CD4-positive, alpha-beta T cell treated with Interleukin-4 for 1 hour (primary cell): Measurements from ENCODE around the gene NISCH.
A peak's percentile ranks its signal among the peaks of the same experiment; 100 is the strongest.

Experiments used
- DNase-seq, 2 donors: peaks; one replicate each; pipeline ENCODE4 v3.0.0-alpha.2; 2020 to 2022

NISCH gene

DNA sequence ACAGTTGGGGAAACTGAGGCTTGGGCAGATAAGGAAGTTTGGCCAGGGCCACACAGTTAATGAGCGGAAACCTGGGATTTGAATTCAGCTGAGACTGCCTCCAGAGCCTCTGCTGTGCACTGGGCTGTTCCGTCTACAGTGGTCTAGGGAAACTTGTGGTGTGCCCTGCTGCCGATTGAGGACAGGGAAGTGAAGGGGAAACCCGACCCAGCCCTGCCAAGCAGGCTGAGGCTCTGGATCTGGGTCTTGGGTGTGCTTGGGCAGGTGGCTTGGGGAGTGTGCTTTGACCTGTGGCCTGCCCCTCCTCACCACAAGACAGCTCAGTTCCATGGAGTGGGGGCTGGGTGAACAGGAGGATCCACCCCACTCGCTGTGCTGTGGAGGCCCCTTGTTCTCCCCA lies 17.6 kb downstream of the NISCH start:
- DNase-seq: no peak

DNA sequence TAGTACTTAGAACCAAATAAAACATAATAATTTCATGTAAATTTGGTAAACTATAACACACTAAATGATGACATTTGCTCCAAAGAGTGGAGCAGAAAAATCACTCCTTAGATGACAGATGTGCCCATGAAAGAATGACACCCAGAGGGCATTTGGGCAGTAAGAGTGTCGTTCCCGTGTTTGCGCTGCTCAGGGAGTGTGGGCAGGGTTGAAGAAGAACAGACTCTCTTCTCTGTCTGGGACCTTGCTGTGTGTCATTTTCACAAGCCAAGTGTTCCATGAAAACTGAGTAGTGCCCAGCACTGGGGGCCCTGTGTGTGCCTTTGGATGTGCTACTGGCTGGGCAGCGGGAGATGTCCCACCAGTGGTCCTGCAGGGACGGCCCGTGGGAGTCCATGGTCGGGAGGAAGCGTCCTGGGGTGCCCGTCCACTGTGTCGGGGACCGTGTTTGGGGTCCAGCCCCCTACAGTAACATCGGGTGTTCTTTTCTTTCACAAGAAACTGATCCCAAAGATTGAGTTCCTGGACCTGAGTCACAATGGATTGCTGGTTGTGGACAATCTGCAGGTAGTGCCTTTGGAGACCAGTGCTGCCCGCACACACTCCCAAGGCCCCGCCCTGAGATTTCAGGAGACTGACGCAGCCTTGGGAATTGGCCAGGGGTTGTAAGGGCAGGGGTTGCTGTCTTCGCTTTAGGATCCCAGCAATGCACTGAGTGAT lies 21.8 kb downstream of the NISCH start:
- DNase-seq: no peak

DNA sequence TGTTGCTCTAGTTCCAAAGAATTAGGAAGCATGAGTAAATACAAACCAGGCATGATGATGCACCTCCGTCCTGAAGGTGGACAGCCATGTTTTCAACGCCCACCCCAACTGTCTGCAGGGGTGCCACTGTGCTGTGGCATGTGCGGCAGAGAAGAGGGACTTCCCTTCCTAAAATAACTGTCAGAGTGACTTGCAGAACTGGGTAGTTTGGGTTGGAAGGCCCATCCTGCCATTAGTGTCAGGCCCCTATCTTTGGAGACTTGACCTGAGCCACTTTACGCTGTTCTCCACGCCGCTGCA lies 22.3 kb downstream of the NISCH start:
- no peak for DNase-seq

DNA sequence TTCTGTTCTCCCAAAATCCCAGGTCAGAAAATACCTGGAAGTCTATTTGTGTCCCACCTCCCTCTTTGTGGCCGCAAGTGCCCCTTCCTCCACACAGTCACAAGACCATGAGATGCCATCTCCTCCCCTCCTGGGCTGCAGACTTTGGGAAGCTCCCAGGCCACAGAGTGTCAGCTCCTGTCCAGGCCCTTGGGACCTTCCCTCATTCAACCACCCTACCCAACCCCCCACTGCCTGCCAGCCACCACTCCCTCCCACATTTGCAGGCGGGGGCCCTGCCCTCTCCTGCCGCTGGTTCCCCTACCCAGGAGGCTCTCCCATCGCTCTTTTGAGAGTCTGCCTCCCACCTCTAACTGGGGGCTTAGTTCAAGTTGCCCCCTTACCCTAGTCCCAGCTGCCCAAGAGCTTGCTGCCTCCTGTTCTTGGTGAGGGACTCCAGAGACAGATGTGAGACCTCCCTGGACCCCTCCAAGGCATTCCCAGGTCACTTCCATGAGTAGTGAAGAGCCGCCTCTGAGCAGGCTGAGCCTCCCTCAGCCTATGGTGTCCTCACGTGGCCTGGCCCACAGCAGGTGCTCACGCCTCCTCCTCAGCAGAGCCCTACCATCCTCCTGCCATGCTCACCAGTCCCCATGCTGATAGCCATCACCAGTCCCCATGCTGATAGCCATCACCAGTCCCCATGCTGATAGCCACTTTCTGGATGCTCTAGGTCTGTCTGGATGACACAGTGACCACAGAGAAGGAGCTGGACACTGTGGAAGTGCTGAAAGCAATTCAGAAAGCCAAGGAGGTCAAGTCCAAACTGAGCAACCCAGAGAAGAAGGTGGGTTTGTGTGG lies 23.9 kb downstream of the NISCH start:
- DNase-seq: no peak

DNA sequence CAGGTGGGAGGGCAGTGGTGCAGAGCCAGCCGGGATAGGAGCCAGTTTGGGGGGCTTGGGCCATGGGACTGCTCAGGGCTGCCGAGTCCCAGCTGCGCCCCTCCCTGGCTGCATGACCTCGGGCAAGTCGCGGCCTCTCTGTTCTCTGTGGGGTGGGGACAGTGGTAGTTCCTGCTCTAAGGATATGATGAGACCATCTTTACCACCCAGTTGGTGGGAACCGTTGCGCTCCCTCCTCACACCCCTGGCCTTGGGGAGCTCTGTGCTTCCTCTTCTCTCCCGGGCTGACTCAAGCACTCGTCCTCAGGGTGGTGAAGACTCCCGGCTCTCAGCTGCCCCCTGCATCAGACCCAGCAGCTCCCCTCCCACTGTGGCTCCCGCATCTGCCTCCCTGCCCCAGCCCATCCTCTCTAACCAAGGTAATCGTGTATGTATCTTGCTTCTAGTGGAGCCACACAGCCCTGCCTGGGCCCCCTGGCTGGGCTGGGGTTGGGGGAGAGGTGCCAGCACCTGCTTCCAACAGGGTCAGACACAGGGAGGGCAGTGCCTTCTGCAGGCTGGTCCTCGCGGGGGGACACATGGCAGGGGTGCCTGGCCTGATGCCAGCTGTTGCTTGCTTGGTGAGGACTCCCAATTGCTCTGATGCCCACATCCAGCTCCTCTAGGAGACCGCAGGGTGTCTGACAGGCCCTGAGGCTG lies 24.6 kb downstream of the NISCH start:
- no peak for DNase-seq

DNA sequence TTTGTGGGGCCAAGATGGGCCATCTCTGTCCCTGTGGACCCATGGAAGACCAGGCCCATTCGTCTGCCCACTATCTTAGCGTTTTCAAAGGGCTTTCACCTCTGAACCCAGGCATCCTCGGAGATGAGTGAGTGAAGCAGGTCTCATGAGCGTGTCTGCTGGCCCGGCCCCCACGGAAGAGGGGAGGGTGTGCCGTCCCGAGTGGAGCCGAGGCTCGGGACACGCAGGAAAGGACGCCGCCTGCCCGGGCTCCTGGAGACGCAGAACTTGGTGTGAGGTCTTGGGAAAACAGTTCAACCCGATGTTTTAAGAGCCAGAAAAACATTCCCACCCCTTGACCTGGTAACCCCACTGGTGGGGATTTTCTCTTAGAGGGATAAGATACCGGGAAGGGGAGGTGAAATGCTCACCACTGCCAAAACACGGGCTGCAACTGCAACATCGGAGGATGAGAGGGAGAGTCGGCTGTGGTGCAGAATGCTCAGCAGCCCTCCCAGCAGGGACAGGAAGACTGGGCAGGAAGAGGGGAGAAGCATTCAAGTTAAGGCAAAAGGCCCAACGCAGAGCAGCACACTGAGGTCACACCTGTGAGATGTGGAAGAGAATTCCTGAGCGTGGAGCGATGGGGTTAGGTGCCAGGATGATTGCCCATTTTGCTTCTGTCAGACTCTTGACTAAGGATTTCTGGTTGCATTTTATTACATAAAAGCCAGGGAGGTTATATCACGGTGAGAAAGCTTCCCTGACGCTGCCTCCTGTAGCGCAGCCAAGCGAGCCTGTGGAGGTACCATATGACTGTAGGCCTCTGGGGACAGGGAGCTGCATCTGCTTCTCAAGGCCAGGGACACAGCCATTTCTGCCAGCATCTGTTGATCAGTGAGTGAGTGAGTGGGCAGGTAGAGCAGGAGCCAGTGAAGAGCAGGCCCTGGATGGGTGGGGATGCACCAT lies 25.6 kb downstream of the NISCH start:
- no peak for DNase-seq

DNA sequence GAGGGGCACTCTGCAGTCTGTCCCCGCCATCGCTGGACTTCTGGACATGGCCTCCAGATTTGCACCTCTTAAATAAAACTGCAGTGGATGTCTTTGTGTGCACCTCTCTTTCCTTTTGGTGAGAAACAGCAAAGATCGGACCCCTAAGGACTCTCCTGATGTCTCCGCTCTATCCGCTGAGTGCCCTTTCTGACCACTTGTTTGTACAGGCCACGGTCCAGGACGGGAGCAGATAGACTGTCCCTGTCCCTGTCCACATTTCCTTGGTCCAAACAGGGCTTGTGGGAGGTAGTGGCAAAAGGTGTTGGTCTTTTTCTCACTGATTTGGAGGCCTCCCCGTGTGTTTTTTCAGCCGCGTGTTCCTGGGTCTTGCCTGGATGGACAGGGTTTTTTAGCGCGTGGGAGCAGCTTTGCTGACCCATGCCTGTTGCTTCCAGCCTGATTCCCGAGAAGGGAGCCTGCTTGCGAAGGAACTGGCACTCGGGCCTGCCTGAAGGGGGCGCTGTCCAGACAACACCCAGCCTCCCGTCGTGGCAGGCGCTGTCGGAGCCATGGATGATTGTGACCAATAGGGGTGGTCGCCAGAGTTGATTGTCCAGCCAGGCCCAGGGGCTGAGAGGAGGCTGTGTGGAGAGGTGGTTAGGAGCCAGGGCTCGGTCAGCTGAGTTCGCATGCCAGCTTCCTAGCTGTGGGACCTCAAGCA lies 26.6 kb downstream of the NISCH start:
- DNase-seq: no peak

DNA sequence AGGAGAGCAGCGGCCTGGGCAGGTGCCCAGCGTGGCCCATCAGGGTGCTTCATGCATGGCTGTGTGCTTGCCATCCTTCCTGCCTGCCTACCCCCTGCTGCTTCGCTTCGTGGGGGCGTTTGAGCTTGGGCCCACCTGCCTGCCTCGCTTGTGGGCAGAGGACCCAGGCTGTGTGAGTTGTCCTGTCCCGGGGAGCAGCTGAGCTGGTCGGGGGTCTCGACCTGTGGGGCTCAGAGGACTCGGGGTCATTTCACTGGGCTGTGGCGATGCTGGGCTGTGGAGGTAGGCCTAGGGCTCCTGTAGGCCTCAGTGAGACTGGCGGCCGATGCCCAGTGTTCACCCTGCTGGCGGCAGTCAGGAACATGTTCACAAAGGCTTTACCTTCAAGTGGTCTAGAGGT lies 27.7 kb downstream of the NISCH start:
- DNase-seq: no peak

DNA sequence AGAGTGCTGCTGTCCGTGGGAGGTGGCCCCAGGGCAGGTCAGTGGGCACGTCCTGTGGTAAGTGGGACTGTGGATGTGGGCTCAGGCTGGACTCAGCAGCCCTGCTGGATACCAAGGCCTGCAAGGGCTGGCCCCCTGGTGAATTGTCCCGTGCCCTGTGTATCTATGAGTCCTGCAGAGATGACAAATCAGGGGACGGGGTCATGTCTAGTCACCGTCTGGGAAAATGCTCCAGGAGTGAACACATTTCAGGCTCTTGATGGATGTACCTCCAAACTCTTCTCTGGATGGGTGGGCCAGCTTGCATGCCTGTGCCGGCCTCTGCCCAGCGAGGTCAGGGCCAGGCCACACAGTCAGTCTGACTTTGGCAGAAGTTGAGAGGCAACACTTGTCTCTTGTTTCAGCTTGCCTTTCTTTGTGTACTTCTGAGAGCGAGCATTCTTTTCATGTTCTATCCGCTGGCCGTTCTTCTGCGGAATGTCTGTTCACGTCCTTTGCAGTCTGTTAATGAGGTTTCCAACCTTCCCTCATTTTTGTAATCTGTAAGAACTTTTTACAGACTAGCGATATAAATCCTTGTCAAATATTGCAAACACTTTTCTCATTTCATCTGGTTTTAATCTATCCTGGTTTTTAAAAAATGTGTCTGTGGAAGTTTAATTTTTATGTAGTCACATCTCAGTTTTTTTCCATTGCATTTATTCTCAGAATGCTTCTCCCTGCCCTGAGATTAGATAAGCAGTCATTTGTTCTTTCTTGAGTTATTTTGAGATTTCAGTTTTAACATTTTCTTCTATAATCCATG lies 28.4 kb downstream of the NISCH start:
- no peak for DNase-seq

DNA sequence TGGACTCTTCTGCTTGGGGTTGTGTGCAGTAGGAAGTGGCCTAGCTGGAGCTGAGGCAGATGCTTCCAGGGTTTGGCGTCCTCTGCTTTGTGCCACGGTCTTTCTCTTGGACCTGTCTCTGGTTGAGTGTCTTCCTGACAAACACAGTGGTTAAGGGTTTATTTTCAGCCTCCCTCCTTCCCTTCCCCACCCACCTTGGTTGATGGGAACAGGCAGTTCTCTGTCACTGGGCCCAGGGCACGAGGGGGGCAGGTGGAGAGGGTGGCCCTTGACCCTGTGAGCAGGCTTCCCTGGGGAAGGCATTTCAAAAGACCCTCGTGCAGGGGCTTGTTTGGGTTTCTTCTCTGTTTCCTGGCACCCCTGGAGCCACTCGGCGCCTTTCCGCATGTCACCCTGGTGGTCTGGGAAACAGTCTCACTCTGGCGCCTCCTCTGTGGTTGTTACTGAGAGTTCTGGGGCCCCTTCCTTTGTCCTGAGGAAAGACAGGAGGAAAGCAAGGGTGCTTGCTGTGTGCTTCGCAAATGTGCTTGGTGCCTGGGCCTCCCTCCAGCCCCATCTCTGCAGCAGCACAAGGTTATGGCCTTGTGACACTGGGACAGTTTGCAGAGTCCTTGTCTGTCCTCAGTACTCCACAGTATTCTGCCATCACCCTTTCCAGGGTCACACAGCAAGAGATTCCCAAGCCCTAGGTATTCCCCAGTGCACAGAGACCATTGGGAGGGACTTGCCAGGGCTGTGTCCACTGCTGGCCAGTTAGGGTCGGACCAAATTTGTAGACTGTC lies 29.5 kb downstream of the NISCH start:
- no peak for DNase-seq

DNA sequence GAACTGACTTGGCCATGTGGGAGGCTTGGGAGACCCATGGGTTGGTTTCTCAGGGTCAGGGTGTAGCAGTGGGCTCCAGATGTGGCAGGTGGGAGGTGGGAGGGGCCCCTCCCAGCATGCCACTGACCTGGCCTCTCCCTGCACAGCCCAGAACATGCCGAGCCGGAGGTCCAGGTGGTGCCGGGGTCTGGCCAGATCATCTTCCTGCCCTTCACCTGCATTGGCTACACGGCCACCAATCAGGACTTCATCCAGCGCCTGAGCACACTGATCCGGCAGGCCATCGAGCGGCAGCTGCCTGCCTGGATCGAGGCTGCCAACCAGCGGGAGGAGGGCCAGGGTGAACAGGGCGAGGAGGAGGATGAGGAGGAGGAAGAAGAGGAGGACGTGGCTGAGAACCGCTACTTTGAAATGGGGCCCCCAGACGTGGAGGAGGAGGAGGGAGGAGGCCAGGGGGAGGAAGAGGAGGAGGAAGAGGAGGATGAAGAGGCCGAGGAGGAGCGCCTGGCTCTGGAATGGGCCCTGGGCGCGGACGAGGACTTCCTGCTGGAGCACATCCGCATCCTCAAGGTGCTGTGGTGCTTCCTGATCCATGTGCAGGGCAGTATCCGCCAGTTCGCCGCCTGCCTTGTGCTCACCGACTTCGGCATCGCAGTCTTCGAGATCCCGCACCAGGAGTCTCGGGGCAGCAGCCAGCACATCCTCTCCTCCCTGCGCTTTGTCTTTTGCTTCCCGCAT lies 31.8 kb downstream of the NISCH start:
- DNase-seq: no peak

DNA sequence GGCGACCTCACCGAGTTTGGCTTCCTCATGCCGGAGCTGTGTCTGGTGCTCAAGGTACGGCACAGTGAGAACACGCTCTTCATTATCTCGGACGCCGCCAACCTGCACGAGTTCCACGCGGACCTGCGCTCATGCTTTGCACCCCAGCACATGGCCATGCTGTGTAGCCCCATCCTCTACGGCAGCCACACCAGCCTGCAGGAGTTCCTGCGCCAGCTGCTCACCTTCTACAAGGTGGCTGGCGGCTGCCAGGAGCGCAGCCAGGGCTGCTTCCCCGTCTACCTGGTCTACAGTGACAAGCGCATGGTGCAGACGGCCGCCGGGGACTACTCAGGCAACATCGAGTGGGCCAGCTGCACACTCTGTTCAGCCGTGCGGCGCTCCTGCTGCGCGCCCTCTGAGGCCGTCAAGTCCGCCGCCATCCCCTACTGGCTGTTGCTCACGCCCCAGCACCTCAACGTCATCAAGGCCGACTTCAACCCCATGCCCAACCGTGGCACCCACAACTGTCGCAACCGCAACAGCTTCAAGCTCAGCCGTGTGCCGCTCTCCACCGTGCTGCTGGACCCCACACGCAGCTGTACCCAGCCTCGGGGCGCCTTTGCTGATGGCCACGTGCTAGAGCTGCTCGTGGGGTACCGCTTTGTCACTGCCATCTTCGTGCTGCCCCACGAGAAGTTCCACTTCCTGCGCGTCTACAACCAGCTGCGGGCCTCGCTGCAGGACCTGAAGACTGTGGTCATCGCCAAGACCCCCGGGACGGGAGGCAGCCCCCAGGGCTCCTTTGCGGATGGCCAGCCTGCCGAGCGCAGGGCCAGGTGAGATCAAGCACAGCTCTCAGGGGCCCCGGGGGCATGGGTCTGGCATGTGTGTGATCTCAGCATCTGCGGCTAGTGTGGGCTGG lies 32.6 kb downstream of the NISCH start:
- DNase-seq: no peak

DNA sequence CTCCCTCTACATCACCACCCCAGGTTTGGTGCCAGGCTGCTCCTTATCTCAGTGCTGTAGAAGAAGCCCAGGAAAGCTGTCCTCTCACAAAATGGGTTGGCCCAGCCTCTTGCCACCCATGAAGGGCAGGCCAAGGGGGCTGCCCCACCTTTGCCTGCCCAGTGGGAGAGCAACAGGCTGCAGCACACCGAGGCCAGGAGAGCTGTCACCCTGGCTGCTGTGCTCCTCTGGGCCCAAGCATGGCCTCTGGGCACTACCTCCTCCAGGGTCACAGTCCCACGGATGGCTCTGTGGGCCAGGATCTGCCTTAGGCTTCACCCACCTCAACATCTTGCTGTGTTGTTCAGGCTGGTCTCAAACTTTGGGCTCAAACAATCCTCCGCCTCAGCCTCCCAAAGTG lies 33.3 kb downstream of the NISCH start:
- no peak for DNase-seq

DNA sequence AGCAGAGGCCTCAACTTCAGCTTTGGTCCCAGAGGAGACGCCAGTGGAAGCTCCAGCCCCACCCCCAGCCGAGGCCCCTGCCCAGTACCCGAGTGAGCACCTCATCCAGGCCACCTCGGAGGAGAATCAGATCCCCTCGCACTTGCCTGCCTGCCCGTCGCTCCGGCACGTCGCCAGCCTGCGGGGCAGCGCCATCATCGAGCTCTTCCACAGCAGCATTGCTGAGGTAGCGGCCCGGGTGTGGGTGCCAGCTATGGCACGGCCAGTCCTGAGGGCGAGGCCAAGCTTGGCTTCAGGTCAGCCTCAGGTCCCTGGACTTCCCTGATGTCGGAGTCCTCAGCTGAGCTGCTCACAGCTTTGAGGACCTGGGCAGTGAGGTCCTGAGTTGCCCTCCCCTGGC lies 34.0 kb downstream of the NISCH start:
- DNase-seq: no peak

DNA sequence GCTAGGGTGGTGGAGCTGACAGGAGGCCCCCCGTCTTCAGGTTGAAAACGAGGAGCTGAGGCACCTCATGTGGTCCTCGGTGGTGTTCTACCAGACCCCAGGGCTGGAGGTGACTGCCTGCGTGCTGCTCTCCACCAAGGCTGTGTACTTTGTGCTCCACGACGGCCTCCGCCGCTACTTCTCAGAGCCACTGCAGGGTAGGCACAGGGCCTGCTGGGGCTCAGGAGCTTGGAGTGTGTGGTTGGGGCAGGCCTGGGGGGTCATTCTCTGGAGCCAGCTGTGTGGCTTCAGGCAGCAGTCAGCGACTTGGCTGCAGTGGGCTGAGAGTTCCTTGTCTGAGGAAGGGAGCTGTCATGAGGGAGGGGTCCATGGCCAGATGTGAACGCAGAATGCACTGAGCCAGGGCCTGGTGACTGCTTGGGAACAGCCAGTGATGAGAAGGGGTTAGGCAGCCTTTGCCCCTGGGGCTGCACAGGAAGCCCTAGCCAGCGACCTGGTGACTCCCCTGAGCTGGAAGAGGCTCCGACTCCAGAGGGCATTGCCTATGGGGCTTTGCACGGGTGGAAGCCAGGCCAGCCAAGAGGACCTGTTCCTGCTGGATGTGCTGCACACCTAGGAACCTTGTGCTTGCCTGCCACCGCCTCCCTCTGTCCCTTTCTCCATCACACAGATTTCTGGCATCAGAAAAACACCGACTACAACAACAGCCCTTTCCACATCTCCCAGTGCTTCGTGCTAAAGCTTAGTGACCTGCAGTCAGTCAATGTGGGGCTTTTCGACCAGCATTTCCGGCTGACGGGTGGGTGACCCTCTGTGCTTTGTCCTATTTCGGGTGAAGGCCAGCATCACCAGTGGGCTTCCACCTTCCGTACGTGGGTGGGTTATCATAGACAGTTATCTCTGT lies 34.9 kb downstream of the NISCH start:
- DNase-seq: no peak

DNA sequence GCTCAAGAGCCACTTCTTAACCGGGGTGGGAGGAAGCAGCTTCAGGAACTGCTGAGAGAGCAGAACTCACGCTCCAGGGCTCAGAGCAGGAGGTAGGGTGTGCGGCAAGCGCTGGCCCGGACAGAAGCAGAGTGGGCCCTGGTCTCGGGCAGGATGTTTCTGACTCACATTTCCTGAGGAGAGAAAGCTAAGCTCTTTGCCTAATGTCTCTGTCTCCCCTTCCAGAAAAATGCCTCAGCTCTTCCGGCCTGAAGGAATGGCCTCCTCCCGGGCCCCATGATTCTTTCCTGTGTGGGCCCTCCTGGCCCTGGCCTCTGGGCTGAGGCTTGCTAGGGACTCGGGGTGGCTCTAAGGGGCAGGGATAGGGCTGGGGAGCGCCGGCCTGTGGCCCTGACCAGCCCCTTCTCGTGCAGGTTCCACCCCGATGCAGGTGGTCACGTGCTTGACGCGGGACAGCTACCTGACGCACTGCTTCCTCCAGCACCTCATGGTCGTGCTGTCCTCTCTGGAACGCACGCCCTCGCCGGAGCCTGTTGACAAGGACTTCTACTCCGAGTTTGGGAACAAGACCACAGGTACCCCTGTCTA lies 35.6 kb downstream of the NISCH start:
- DNase-seq: peak in 1 of 2 donors; percentile 26

DNA sequence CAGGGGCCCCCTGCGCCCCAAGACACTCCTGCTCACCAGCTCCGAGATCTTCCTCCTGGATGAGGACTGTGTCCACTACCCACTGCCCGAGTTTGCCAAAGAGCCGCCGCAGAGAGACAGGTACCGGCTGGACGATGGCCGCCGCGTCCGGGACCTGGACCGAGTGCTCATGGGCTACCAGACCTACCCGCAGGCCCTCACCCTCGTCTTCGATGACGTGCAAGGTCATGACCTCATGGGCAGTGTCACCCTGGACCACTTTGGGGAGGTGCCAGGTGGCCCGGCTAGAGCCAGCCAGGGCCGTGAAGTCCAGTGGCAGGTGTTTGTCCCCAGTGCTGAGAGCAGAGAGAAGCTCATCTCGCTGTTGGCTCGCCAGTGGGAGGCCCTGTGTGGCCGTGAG lies 36.7 kb downstream of the NISCH start:
- DNase-seq: no peak
